K562 (cell line): ENCODE results near the gene RFNG. TPM values are rescaled to one million over a fixed set of nuclear protein-coding genes. Genes with fewer than 3 reads are reported as not detected.
A peak's percentile ranks its signal among the peaks of the same experiment; 100 is the strongest.

Experiments
- NKRF ChIP-seq: fragments of 450-650 bp; IDR thresholded peaks from 2 replicates; pipeline ENCODE4 v1.6.1; 2016; ENCODE audit warnings: borderline replicate concordance
- PCBP1 ChIP-seq: fragments of 200-400 bp; formaldehyde crosslinking; IDR thresholded peaks from 2 replicates; pipeline ENCODE4 v1.6.1; 2018; ENCODE audit warnings: mild to moderate bottlenecking, low read depth, low read length; ENCODE audit not compliant: poor library complexity, severe bottlenecking
- POLR2AphosphoS5 ChIP-seq: IDR thresholded peaks from 2 replicates; pipeline ENCODE4 v1.6.1; 2011; ENCODE audit warnings: mild to moderate bottlenecking, low read depth, low read length, moderate library complexity; ENCODE audit not compliant: control insufficient read depth, insufficient read depth
- THRAP3 ChIP-seq: fragments of 450-650 bp; IDR thresholded peaks from 2 replicates; pipeline ENCODE4 v1.6.1; 2016; ENCODE audit warnings: mild to moderate bottlenecking, inconsistent platforms, borderline replicate concordance
- TRIM25 ChIP-seq: fragments of 450-650 bp; IDR thresholded peaks from 2 replicates; pipeline ENCODE4 v1.7.0; 2016; ENCODE audit warnings: borderline replicate concordance
- ZBTB33 ChIP-seq: sonication (generic); formaldehyde crosslinking; IDR thresholded peaks from 2 replicates; pipeline ENCODE4 v1.8.1; 2023; ENCODE audit warnings: mild to moderate bottlenecking, missing genetic modification reagents
- ZBTB9 ChIP-seq: fragments of 450-650 bp; formaldehyde crosslinking; IDR thresholded peaks from 2 replicates; pipeline ENCODE4 v1.4.0; 2020; ENCODE audit warnings: mild to moderate bottlenecking, moderate library complexity
- ZNF408 ChIP-seq: fragments of 250-450 bp; sonication (Bioruptor Pico); IDR thresholded peaks from 2 replicates; pipeline ENCODE4 v1.4.0; 2020; ENCODE audit warnings: low read depth, mild to moderate bottlenecking, moderate library complexity
- polyA plus RNA-seq, 8 experiments: library from polyadenylated mRNA; depleted of rRNA in 4 of 8; stranded (reverse) in 5 of 8; unstranded in 3 of 8; fragments of >200 nt; fragmentation: Nextera tagmentation in 2 of 8; fragmentation: Illumina TruSeq in 1 of 8; extraction: Ambion mirVana in 2 of 8; extraction: Trizol in 1 of 8; gene quantifications; 2 replicates each; pipeline versions ENCODE4 v1.2.1 to v1.2.3, GENCODE V29; 2011 to 2014; ENCODE audit warnings: inconsistent platforms in 1 of 8, missing spikeins in 1 of 8
- total RNA-seq, 7 experiments: library from RNA; depleted of rRNA in 6 of 7; stranded (reverse); fragments of >200 nt in 6 of 7; fragmentation: Illumina TruSeq in 2 of 7; extraction: Trizol in 2 of 7; gene quantifications; 2 replicates each; pipeline versions ENCODE4 v1.2.1 to v1.2.3, GENCODE V29; 2011 to 2021; ENCODE audit warnings: low replicate concordance in 1 of 7
- TF ChIP-seq, protein P1 (sequence below): sonication (generic); formaldehyde crosslinking; IDR thresholded peaks from 2 replicates; pipeline ENCODE4 v1.4.0; 2020; ENCODE audit warnings: mild to moderate bottlenecking, missing genetic modification reagents

The RFNG gene
- total and polyA plus RNA-seq, 9 of the 15 experiments (the other 6 are each of a cell fraction or from before 2014, with no cell fraction given): 0.32 to 32.8 (median 9.5) TPM

DNA sequence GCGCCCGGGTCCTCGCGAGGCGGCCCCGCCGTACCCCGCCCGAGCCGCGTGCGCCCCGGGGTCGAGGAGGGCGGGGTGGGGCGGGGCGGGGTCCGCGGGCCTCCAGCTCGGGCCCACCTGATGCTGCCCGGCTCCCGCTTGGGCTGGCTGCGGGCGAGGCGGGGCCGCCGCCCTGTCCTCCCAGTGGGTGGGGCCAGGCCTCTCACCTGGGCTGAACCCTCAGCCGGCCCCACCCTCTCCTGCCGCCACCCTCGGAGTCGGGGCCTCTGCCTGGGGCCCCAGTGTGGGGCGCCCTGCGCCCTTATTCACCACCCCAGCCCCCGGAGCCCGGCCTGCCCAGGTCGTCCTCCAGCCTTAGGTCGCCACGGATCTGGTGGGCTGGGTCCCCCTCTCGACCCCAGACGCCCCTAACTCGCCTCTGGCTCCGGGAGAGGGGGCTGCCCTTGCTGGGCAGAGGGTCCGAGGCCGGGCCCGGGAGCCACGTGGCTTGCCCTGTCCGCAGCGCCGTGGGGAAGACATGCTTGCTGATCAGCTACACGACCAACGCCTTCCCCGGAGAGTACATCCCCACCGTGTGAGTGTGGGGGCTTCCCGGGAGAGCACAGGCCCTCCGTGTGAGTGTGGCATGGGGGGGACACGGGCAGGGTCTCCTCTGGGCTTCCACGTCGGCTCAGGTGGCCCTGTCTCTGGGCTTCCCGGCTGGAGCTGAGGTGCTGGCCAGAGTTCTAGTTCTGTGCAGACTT is 19.6 kb downstream of the RFNG start (continued):
- no peak for TF ChIP-seq ZBTB33
- peak; percentile 88 for TF ChIP-seq NKRF
- TF ChIP-seq ZBTB9 (CRISPR knock-in tag): 0 out of 2 replicates have a peak, but pooled peaks have one; percentile 66
- no peak for TF ChIP-seq TRIM25
- TF ChIP-seq PCBP1: peak; percentile 53
- TF ChIP-seq THRAP3: no peak
- no peak for TF ChIP-seq ZNF408
- TF ChIP-seq, protein P1, sequence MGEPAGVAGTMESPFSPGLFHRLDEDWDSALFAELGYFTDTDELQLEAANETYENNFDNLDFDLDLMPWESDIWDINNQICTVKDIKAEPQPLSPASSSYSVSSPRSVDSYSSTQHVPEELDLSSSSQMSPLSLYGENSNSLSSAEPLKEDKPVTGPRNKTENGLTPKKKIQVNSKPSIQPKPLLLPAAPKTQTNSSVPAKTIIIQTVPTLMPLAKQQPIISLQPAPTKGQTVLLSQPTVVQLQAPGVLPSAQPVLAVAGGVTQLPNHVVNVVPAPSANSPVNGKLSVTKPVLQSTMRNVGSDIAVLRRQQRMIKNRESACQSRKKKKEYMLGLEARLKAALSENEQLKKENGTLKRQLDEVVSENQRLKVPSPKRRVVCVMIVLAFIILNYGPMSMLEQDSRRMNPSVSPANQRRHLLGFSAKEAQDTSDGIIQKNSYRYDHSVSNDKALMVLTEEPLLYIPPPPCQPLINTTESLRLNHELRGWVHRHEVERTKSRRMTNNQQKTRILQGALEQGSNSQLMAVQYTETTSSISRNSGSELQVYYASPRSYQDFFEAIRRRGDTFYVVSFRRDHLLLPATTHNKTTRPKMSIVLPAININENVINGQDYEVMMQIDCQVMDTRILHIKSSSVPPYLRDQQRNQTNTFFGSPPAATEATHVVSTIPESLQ (CRISPR knock-in tag): 0 out of 2 replicates have a peak, but pooled peaks have one; percentile 44
- TF ChIP-seq POLR2AphosphoS5: peak; percentile 26; the same call in 1 of the 2 replicates
